Posterior vena cava (tissue), 2 donors: ENCODE results near the gene SNAP25. TPM values are rescaled to one million over a fixed set of nuclear protein-coding genes. Genes with fewer than 3 reads are reported as not detected.

Experiments used
- DNase-seq: peaks from one replicate; pipeline ENCODE4 v3.0.0-alpha.2; 2020; ENCODE audit warnings: low spot score
- intact Hi-C, 2 donors: fragments of 100-400 bp; cut with DNase I; formaldehyde crosslinking; loops; one replicate each; pipeline versions ENCODE4 v1.14.1 to v1.14.2; 2022 to 2023
- total RNA-seq, 2 donors: library from RNA; stranded (reverse); fragmentation: NEBNext Ultra II Directional; extraction: Animal tissue kit (Norgen Biotek cat#: 25700); gene quantifications; one replicate each; pipeline ENCODE4 v1.2.1, GENCODE V29; 2021
- donor health status: DM: yes; HTN: yes; CAD: no.
- donor health status: DM: yes; HTN: yes; CAD: no.

Gene SNAP25
- total RNA-seq, 2 donors from 2014 or later = 0.37 to 0.62 TPM

GRCh38 chr20:10209091-10209490 is 9.5 kb upstream of the SNAP25 start:
- intact Hi-C loops = no loop called here
- DNase-seq = no peak

GRCh38 chr20:10213526-10213925 is 5.1 kb upstream of the SNAP25 start:
- DNase-seq = no peak
- intact Hi-C loops = no loop called here

- DNase-seq = no peak
- intact Hi-C loops = no loop called here
Measured at GRCh38 chr20:10216146-10216791, 2.4 kb upstream of the SNAP25 start.

- no peak for DNase-seq
- intact Hi-C loops = no loop called here
Measured at GRCh38 chr20:10217721-10218410, 764 bp upstream of the SNAP25 start.

GRCh38 chr20:10219452-10219791 is 792 bp downstream of the SNAP25 start:
- peak; percentile 94 for DNase-seq
- intact Hi-C loops = no loop called here

GRCh38 chr20:10219993-10220750 is 1.5 kb downstream of the SNAP25 start:
- DNase-seq = no peak

GRCh38 chr20:10221021-10221420 is 2.4 kb downstream of the SNAP25 start:
- no peak for DNase-seq
- intact Hi-C loops = no loop called here

More at GRCh38 chr20:10219993-10220750, 1.5 kb downstream of the SNAP25 start:
- intact Hi-C loops = no loop called here

GRCh38 chr20:10225439-10226060 is 6.9 kb downstream of the SNAP25 start:
- DNase-seq = no peak
- intact Hi-C loops = no loop called here

- no peak for DNase-seq
- intact Hi-C loops = no loop called here
Measured at GRCh38 chr20:10228330-10228729, 9.7 kb downstream of the SNAP25 start.

- no peak for DNase-seq
- intact Hi-C loops = no loop called here
Measured at GRCh38 chr20:10231290-10231689, 12.7 kb downstream of the SNAP25 start.

- intact Hi-C loops = no loop called here
- DNase-seq = no peak
Measured at GRCh38 chr20:10236540-10237533, 18.2 kb downstream of the SNAP25 start.

- intact Hi-C loops = loop anchor here in 1 of 2 donors (5.0 kb wide), 1 partner anchor 1253 kb away; no protein-coding TSS in a partner anchor
- DNase-seq = no peak
Measured at GRCh38 chr20:10239954-10240353, 21.3 kb downstream of the SNAP25 start.

- intact Hi-C loops = loop anchor here in 1 of 2 donors (5.0 kb wide), 1 partner anchor 1253 kb away; no protein-coding TSS in a partner anchor
- DNase-seq = no peak
Measured at GRCh38 chr20:10240655-10241054, 22.0 kb downstream of the SNAP25 start.

GRCh38 chr20:10242166-10242565 is 23.5 kb downstream of the SNAP25 start:
- intact Hi-C loops = loop anchor here in 1 of 2 donors (5.0 kb wide), 1 partner anchor 1255 kb away; no protein-coding TSS in a partner anchor
- no peak for DNase-seq

- DNase-seq = no peak
- intact Hi-C loops = no loop called here
Measured at GRCh38 chr20:10247440-10247839, 28.8 kb downstream of the SNAP25 start.

- no peak for DNase-seq
- intact Hi-C loops = no loop called here
Measured at GRCh38 chr20:10249048-10249770, 30.6 kb downstream of the SNAP25 start.

GRCh38 chr20:10249822-10250221 is 31.2 kb downstream of the SNAP25 start:
- no peak for DNase-seq
- intact Hi-C loops = no loop called here

GRCh38 chr20:10250902-10251301 is 32.3 kb downstream of the SNAP25 start:
- intact Hi-C loops = no loop called here
- no peak for DNase-seq
